ENCODE results near the gene POU2AF1. TPM values are rescaled to one million over a fixed set of nuclear protein-coding genes. Genes with fewer than 3 reads are reported as not detected.

POU2AF1 gene
- total and polyA plus RNA-seq, 2 of the 8 experiments (the other 6 are each of a cell fraction or from before 2014, with no cell fraction given): not detected

GRCh38 chr11:111324277-111324720 lies 54.8 kb downstream of the POU2AF1 start:
- Histone ChIP-seq H4K8ac (ENCODE audit: extremely low read depth, insufficient read depth, low read length) (no peak overlapping the region), H3K27ac (ENCODE audit: low read depth, low read length) (no peak overlapping the region), H2BK12ac (ENCODE audit: low read depth, low read length) (no peak overlapping the region), H3K56ac (replicated peaks; ENCODE audit: insufficient read length, low read depth, low read length) (no peak overlapping the region), H2AK5ac (ENCODE audit: low read depth, low read length) (no peak overlapping the region), H3K4me3 (ENCODE audit: extremely low read depth in 1 of 4, insufficient read depth in 2 of 4, low read depth in 3 of 4, low read length in 4 of 4) (no peak overlapping the region), H3K36me3 (ENCODE audit: control insufficient read depth in 2 of 4, insufficient read depth in 4 of 4, low read length in 3 of 4) (no peaks in the 10 kb centered on the region), H3K9ac (replicated peaks in 1 of 4; ENCODE audit: extremely low read depth in 1 of 4, low read depth in 3 of 4, low read length in 3 of 4) (no peak overlapping the region), H3K18ac (ENCODE audit: extremely low read depth, low read length) (no peak overlapping the region), H2BK15ac (ENCODE audit: low read length) (no peak overlapping the region), H3K4me2 (ENCODE audit: insufficient read depth in 1 of 2, low read depth in 2 of 2, low read length in 2 of 2) (no peak overlapping the region), H4K20me1 (replicated peaks in 1 of 2; ENCODE audit: control insufficient read depth in 1 of 2, insufficient read depth in 2 of 2, low read length in 2 of 2) (no peaks in the 10 kb centered on the region), H3K9me3 (ENCODE audit: insufficient read depth in 2 of 2, low read depth in 1 of 2, low read length in 1 of 2) (no peaks in the 10 kb centered on the region), H2BK120ac (replicated peaks; ENCODE audit: low read depth, low read length) (no peak overlapping the region), H3K27me3 (replicated peaks in 1 of 4; ENCODE audit: control insufficient read depth in 3 of 4, extremely low read depth in 1 of 4, insufficient read depth in 3 of 4, low read length in 3 of 4) (no peaks in the 10 kb centered on the region), H3K4ac (replicated peaks; ENCODE audit: insufficient read length, low read depth, low read length) (no peak overlapping the region), H3K79me1 (ENCODE audit: low read depth, low read length) (no peaks in the 10 kb centered on the region), H3K23ac (ENCODE audit: insufficient read length) (no peak overlapping the region), H3K4me1 (replicated peaks in 1 of 4; ENCODE audit: control insufficient read depth in 3 of 4, insufficient read depth in 4 of 4, low read length in 3 of 4) (peaks cover 0 to 4% (median 0%) of the 10 kb centered on the region in 4 experiments; a peak in 1 of 7 replicates), H3K79me2 (ENCODE audit: control insufficient read depth in 1 of 2, insufficient read depth in 2 of 2, low read length in 2 of 2) (no peaks in the 10 kb centered on the region), H2BK20ac (ENCODE audit: low read length) (no peak overlapping the region), H3K14ac (ENCODE audit: insufficient read length) (no peak overlapping the region), H3K23me2 (ENCODE audit: low read depth, low read length) (no peaks in the 10 kb centered on the region), H4K91ac (replicated peaks; ENCODE audit: insufficient read length, low read length) (no peak overlapping the region), H4K5ac (ENCODE audit: insufficient read length, low read depth, low read length) (no peak overlapping the region), H2BK5ac (ENCODE audit: low read depth, low read length) (no peak overlapping the region), H2AFZ (ENCODE audit: low read length) (no peak overlapping the region)
- DNase-seq (ENCODE audit: low read depth in 1 of 2, low spot score in 2 of 2): no peak
- FAIRE-seq: no peak
- WGBS, 2 experiments (ENCODE audit: extremely low coverage in 1 of 2, insufficient coverage in 1 of 2, insufficient read length in 1 of 2, insufficient replicate concordance in 2 of 2, low coverage in 1 of 2, low lambda C conversion rate in 2 of 2, missing lambda C conversion rate in 1 of 2): 87% methylated on average over 5 of the region's 5 CpGs; no CpG with 5 or more reads in 1 of the 2 experiments
- POLR2A ChIA-PET (ENCODE audit: partially characterized antibody): no interaction called here
- CTCF ChIA-PET (ENCODE audit: partially characterized antibody): interaction anchor here (0.6 to 2.2 kb wide), 3 partner anchors 96 to 838 kb away, joined by 3 to 9 read pairs (median 4); no protein-coding TSS in a partner anchor
- TF ChIP-seq EP300 (IDR thresholded peaks at IDR 0.05; ENCODE audit: borderline replicate concordance in 1 of 2, low read depth in 2 of 2, low read length in 2 of 2) (no peak), CTBP2 (IDR thresholded peaks at IDR 0.05; ENCODE audit: borderline replicate concordance, insufficient read depth, insufficient read length, low read length) (no peak), POLR2AphosphoS5 (IDR thresholded peaks at IDR 0.05; ENCODE audit: low read depth, low read length) (no peak), EZH2 (IDR thresholded peaks at IDR 0.05; ENCODE audit: low read depth, low read length, severe bottlenecking) (no peak), TAF7 (optimal IDR thresholded peaks at IDR 0.05; ENCODE audit: borderline replicate concordance, low read depth, low read length) (no peak), HDAC2 (IDR thresholded peaks at IDR 0.05; ENCODE audit: borderline replicate concordance in 1 of 2, low read depth in 2 of 2, low read length in 2 of 2) (no peak), GTF2F1 (IDR thresholded peaks at IDR 0.05; ENCODE audit: borderline replicate concordance, low read depth, low read length) (no peak), SRF (IDR thresholded peaks at IDR 0.05; ENCODE audit: low read depth, low read length) (no peak), RNF2 (IDR thresholded peaks at IDR 0.05; ENCODE audit: borderline replicate concordance, low read depth, low read length, missing control alignments, poor library complexity, severe bottlenecking) (no peak), SP1 (IDR thresholded peaks at IDR 0.05; ENCODE audit: low read depth, low read length) (no peak), BACH1 (IDR thresholded peaks at IDR 0.05; ENCODE audit: low read length) (no peak)

All from H1 (cell line).